ENCODE measurements around the gene SATB1. TPM values are rescaled to one million over a fixed set of nuclear protein-coding genes. Genes with fewer than 3 reads are reported as not detected.

Gene SATB1
- total and polyA plus RNA-seq, 2 donors (not counting 1 experiment from before 2014, with no cell fraction given) = 17.2 to 18.7 TPM

DNA sequence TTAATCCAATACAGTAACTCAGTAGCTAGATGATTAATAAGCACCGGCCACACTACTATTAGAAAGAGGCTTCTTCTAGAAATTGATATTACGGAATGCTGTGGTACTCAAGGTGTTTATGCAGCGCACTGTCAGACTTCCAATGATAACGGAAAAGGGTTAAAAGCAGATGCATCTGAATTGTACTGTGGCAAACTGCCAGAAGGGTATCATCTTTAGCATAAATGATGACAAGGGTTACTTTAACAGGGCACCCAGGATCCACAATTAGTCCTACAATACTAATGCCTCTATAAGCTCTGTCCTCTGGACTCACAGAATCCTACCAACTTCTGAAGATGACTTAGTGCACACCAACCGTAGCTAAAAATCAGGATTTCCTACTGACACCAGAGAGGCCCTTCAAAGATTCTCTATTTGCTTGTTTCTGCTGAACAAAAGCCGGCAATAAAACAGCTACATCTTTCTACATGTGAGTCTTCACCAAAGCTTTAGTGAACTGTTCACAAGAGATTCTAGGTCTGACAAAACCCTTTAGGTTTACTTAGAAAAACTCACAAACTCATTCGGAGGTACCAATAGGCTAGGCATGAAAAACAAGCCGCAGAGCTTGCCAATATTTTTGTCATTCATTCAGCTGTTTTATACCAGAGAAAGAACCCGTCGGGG, 7.1 kb downstream of the SATB1 start:
- DNase-seq (ENCODE audit: low read depth in 2 of 2) = no peak
- Histone ChIP-seq H3K27ac (ENCODE audit: insufficient read depth, low read length) (no peak overlapping the region), H4K20me1 (ENCODE audit: control insufficient read depth, extremely low read depth, insufficient read depth, low read length) (no peaks in the 10 kb centered on the region), H3K79me2 (ENCODE audit: control insufficient read depth, insufficient read depth, low read length) (no peaks in the 10 kb centered on the region), H3K9me3 (ENCODE audit: control insufficient read depth, insufficient read depth, low read depth, low read length) (no peaks in the 10 kb centered on the region), H3K9ac (ENCODE audit: insufficient read depth, low read length) (no peak overlapping the region), H3K4me2 (ENCODE audit: extremely low read depth, insufficient read depth, low read length) (no peak overlapping the region), H2AFZ (ENCODE audit: low read length) (no peak overlapping the region), H3K4me1 (ENCODE audit: control insufficient read depth, extremely low read depth, insufficient read depth, low read length) (no peaks in the 10 kb centered on the region), H3K36me3 (ENCODE audit: control insufficient read depth, insufficient read depth, low read length) (no peaks in the 10 kb centered on the region), H3K27me3 (ENCODE audit: control insufficient read depth, insufficient read depth, low read length) (no peaks in the 10 kb centered on the region), H3K4me3 (replicated peaks in 1 of 4; ENCODE audit: control extremely low read depth in 1 of 4, insufficient read depth in 1 of 4, low read depth in 3 of 4, low read length in 4 of 4) (no peak overlapping the region)
- TF ChIP-seq, protein P1, sequence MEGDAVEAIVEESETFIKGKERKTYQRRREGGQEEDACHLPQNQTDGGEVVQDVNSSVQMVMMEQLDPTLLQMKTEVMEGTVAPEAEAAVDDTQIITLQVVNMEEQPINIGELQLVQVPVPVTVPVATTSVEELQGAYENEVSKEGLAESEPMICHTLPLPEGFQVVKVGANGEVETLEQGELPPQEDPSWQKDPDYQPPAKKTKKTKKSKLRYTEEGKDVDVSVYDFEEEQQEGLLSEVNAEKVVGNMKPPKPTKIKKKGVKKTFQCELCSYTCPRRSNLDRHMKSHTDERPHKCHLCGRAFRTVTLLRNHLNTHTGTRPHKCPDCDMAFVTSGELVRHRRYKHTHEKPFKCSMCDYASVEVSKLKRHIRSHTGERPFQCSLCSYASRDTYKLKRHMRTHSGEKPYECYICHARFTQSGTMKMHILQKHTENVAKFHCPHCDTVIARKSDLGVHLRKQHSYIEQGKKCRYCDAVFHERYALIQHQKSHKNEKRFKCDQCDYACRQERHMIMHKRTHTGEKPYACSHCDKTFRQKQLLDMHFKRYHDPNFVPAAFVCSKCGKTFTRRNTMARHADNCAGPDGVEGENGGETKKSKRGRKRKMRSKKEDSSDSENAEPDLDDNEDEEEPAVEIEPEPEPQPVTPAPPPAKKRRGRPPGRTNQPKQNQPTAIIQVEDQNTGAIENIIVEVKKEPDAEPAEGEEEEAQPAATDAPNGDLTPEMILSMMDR (conservative IDR thresholded peaks at IDR 0.05 in 1 of 2, IDR thresholded peaks at IDR 0.05 in 1 of 2; ENCODE audit: low read depth in 1 of 2, low read length in 2 of 2) = no peak
- no peak for TF ChIP-seq EZH2 (IDR thresholded peaks at IDR 0.05; ENCODE audit: low read length, missing control alignments)

DNA sequence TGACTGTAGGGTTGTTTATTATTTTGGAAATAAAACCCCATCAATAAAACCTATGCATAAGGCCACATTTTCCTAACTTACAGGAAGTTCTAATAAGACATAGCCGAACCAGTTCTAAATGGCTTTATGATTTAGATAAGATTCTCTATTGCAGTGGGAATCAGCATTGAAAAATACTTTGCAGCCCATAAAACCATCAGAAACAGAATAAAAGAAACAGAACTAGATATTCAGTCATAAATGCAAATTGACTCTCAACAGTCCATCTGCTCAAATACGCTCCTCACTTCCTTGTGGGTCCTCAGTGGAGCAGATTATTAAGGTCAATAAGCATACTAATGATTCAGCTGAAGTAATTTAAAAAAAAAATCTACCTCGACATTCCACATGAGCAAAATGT, 8.8 kb downstream of the SATB1 start:
- Histone ChIP-seq H3K4me3 (replicated peaks in 1 of 4; ENCODE audit: control extremely low read depth in 1 of 4, insufficient read depth in 1 of 4, low read depth in 3 of 4, low read length in 4 of 4) (no peak overlapping the region), H2AFZ (ENCODE audit: low read length) (no peak overlapping the region), H4K20me1 (ENCODE audit: control insufficient read depth, extremely low read depth, insufficient read depth, low read length) (no peaks in the 10 kb centered on the region), H3K4me1 (ENCODE audit: control insufficient read depth, extremely low read depth, insufficient read depth, low read length) (no peaks in the 10 kb centered on the region), H3K9me3 (ENCODE audit: control insufficient read depth, insufficient read depth, low read depth, low read length) (no peaks in the 10 kb centered on the region), H3K27me3 (ENCODE audit: control insufficient read depth, insufficient read depth, low read length) (no peaks in the 10 kb centered on the region), H3K27ac (ENCODE audit: insufficient read depth, low read length) (no peak overlapping the region), H3K9ac (ENCODE audit: insufficient read depth, low read length) (no peak overlapping the region), H3K79me2 (ENCODE audit: control insufficient read depth, insufficient read depth, low read length) (no peaks in the 10 kb centered on the region), H3K36me3 (ENCODE audit: control insufficient read depth, insufficient read depth, low read length) (no peaks in the 10 kb centered on the region), H3K4me2 (ENCODE audit: extremely low read depth, insufficient read depth, low read length) (no peak overlapping the region)
- DNase-seq (ENCODE audit: low read depth in 2 of 2) = no peak
- TF ChIP-seq, protein P1 (conservative IDR thresholded peaks at IDR 0.05 in 1 of 2, IDR thresholded peaks at IDR 0.05 in 1 of 2; ENCODE audit: low read depth in 1 of 2, low read length in 2 of 2) = no peak
- TF ChIP-seq EZH2 (IDR thresholded peaks at IDR 0.05; ENCODE audit: low read length, missing control alignments) = no peak

DNA sequence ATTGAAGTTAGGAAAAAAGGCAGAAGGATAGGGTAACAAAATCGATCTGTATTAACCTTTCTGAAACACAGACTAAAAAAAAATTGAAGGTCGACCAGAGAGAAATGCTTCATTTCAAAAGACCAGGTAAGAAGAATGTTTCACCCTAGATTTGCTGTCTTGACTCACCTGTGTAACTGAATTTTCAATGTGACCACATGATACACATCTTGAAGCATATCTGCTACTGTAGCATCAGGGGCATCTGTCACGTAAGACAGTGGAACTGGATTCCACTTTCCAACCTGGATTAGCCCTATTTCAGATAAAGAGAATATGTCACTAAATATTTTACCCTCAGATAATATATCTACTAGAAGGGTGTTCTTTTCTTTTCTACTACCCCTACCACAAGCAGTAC, 9.3 kb downstream of the SATB1 start:
- no peak for DNase-seq (ENCODE audit: low read depth in 2 of 2)
- Histone ChIP-seq H3K36me3 (ENCODE audit: control insufficient read depth, insufficient read depth, low read length) (no peaks in the 10 kb centered on the region), H3K4me3 (replicated peaks in 1 of 4; ENCODE audit: control extremely low read depth in 1 of 4, insufficient read depth in 1 of 4, low read depth in 3 of 4, low read length in 4 of 4) (no peak overlapping the region), H3K27me3 (ENCODE audit: control insufficient read depth, insufficient read depth, low read length) (no peaks in the 10 kb centered on the region), H3K9me3 (ENCODE audit: control insufficient read depth, insufficient read depth, low read depth, low read length) (no peaks in the 10 kb centered on the region), H3K27ac (ENCODE audit: insufficient read depth, low read length) (no peak overlapping the region), H3K4me1 (ENCODE audit: control insufficient read depth, extremely low read depth, insufficient read depth, low read length) (no peaks in the 10 kb centered on the region), H2AFZ (ENCODE audit: low read length) (no peak overlapping the region), H3K9ac (ENCODE audit: insufficient read depth, low read length) (no peak overlapping the region), H3K79me2 (ENCODE audit: control insufficient read depth, insufficient read depth, low read length) (no peaks in the 10 kb centered on the region), H4K20me1 (ENCODE audit: control insufficient read depth, extremely low read depth, insufficient read depth, low read length) (no peaks in the 10 kb centered on the region), H3K4me2 (ENCODE audit: extremely low read depth, insufficient read depth, low read length) (no peak overlapping the region)
- TF ChIP-seq EZH2 (IDR thresholded peaks at IDR 0.05; ENCODE audit: low read length, missing control alignments) = no peak
- TF ChIP-seq, protein P1 (conservative IDR thresholded peaks at IDR 0.05 in 1 of 2, IDR thresholded peaks at IDR 0.05 in 1 of 2; ENCODE audit: low read depth in 1 of 2, low read length in 2 of 2) = no peak
